GM23248 (cell line): ENCODE data around the gene HECTD3.

Experiments used
- EZH2 ChIP-seq: fragments of 200-600 bp; sonication (generic); IDR thresholded peaks from 2 replicates; pipeline ENCODE4 v1.6.1; 2018; ENCODE audit warnings: antibody characterized with exemption, mild to moderate bottlenecking; ENCODE audit not compliant: insufficient read depth, poor library complexity, severe bottlenecking
- EZH2phosphoT487 ChIP-seq: fragments of 200-600 bp; sonication (generic); IDR thresholded peaks from 2 replicates; pipeline ENCODE4 v1.6.1; 2018; ENCODE audit warnings: antibody characterized with exemption, moderate library complexity, mild to moderate bottlenecking, low read depth; ENCODE audit not compliant: insufficient read depth

- TF ChIP-seq EZH2phosphoT487 = no peak
- TF ChIP-seq EZH2 = no peak
Measured at GRCh38 chr1:45016090-45016697, 5.1 kb upstream of the HECTD3 start.
